SK-N-SH (cell line): ENCODE results near the gene ART1. TPM values are rescaled to one million over a fixed set of nuclear protein-coding genes. Genes with fewer than 3 reads are reported as not detected.

Source experiments
- CTCF ChIA-PET: fragments of 300-600, 350-600 bp; formaldehyde crosslinking; extraction: SDS; loops from one replicate; lab custom pipeline; 2021; lab: Yijun Ruan, JAX
- POLR2A ChIA-PET: fragments of 350-600 bp; sonication (Branson Sonifier 250); formaldehyde crosslinking; extraction: SDS; loops from one replicate; lab custom pipeline; 2020; ENCODE audit warnings: antibody characterized with exemption, inconsistent platforms; lab: Yijun Ruan, JAX
- DNase-seq: peaks from one replicate; pipeline ENCODE4 v3.0.0; 2012
- H2AFZ ChIP-seq: fragments of 200-600 bp; sonication (generic); 2 replicates; pipeline ENCODE4 v1.8.1; 2016; ENCODE audit warnings: antibody characterized with exemption, mild to moderate bottlenecking, low read depth
- H3F3A ChIP-seq: fragments of 200-600 bp; sonication (generic); replicated peaks from 2 replicates; pipeline ENCODE3; 2016; ENCODE audit warnings: antibody characterized with exemption, mild to moderate bottlenecking; ENCODE audit not compliant: insufficient read depth
- H3K27ac ChIP-seq, 2 experiments: fragments of 200-500 bp in 1 of 2; fragments of 200-600 bp in 1 of 2; sonication (Bioruptor generic) in 1 of 2; sonication (generic), shearing (Covaris generic) in 1 of 2; 2 replicates each; pipeline versions ENCODE4 v1.5.1 to v1.6.1; 2014 to 2016; ENCODE audit warnings: low read depth in 2 of 2, inconsistent platforms in 1 of 2, low read length in 1 of 2, mild to moderate bottlenecking in 1 of 2, mixed read lengths in 1 of 2
- H3K27me3 ChIP-seq: fragments of 200-600 bp; sonication (generic), shearing (Covaris generic); 2 replicates; pipeline ENCODE4 v1.6.1; 2016; ENCODE audit warnings: mixed run types; ENCODE audit not compliant: insufficient read depth
- H3K36me3 ChIP-seq, 2 experiments: fragments of 200-500 bp in 1 of 2; fragments of 200-600 bp in 1 of 2; sonication (Bioruptor generic) in 1 of 2; sonication (generic) in 1 of 2; replicated peaks in 1 of 2; 2 replicates each; pipeline versions ENCODE3 to v1.5.1; 2014 to 2016; ENCODE audit warnings: low read length in 1 of 2, mild to moderate bottlenecking in 1 of 2; ENCODE audit not compliant: insufficient read depth in 2 of 2, control insufficient read depth in 1 of 2
- H3K4me1 ChIP-seq, 2 experiments: fragments of 200-500 bp in 1 of 2; fragments of 200-600 bp in 1 of 2; sonication (Bioruptor generic) in 1 of 2; sonication (generic), shearing (Covaris generic) in 1 of 2; 2 replicates each; pipeline versions ENCODE4 v1.5.1 to v1.6.1; 2014 to 2016; ENCODE audit warnings: low read depth in 1 of 2, low read length in 1 of 2, mixed run types in 1 of 2; ENCODE audit not compliant: insufficient read depth in 2 of 2, control insufficient read depth in 1 of 2
- H3K4me2 ChIP-seq: fragments of 200-600 bp; sonication (generic), shearing (Covaris generic); 2 replicates; pipeline ENCODE4 v1.6.1; 2017; ENCODE audit warnings: mixed run types
- H3K4me3 ChIP-seq, 2 experiments: fragments of 200-500 bp in 1 of 2; fragments of 200-600 bp in 1 of 2; sonication (Bioruptor generic) in 1 of 2; sonication (generic), shearing (Covaris generic) in 1 of 2; 2 replicates each; pipeline versions ENCODE4 v1.5.1 to v1.8.1; 2014 to 2016; ENCODE audit warnings: low read depth in 2 of 2, inconsistent platforms in 1 of 2, low read length in 1 of 2, mild to moderate bottlenecking in 1 of 2, mixed read lengths in 1 of 2, moderate library complexity in 1 of 2
- H3K79me2 ChIP-seq: fragments of 200-600 bp; sonication (generic); 2 replicates; pipeline ENCODE4 v1.8.1; 2017; ENCODE audit warnings: mild to moderate bottlenecking; ENCODE audit not compliant: insufficient read depth
- H3K9ac ChIP-seq: fragments of 200-600 bp; sonication (generic); 2 replicates; pipeline ENCODE4 v1.6.1; 2017; ENCODE audit warnings: mixed run types
- H3K9me2 ChIP-seq: fragments of 200-600 bp; sonication (generic); 2 replicates; pipeline ENCODE4 v1.6.1; 2017; ENCODE audit warnings: mixed run types
- H3K9me3 ChIP-seq: fragments of 200-600 bp; sonication (generic); 2 replicates; pipeline ENCODE4 v1.6.1; 2017; ENCODE audit warnings: mixed run types, mild to moderate bottlenecking, moderate library complexity
- H4K20me1 ChIP-seq: fragments of 200-600 bp; sonication (generic); 2 replicates; pipeline ENCODE4 v1.6.1; 2017; ENCODE audit warnings: mild to moderate bottlenecking, mixed run types; ENCODE audit not compliant: insufficient read depth
- EP300 ChIP-seq, 2 experiments: IDR thresholded peaks; 2 replicates each; pipeline versions ENCODE4 v1.4.0 to v1.6.1; 2012; ENCODE audit warnings: borderline replicate concordance in 1 of 2, low read depth in 1 of 2, low read length in 1 of 2
- FOSL2 ChIP-seq: IDR thresholded peaks from 2 replicates; pipeline ENCODE4 v1.4.0; 2012; ENCODE audit warnings: low read depth, mild to moderate bottlenecking, moderate library complexity, borderline replicate concordance
- GABPA ChIP-seq: IDR thresholded peaks from 2 replicates; pipeline ENCODE4 v1.4.0; 2012; ENCODE audit warnings: low read depth, mild to moderate bottlenecking
- GATA2 ChIP-seq: sonication (generic); formaldehyde crosslinking; IDR thresholded peaks from 2 replicates; pipeline ENCODE4 v1.5.0; 2020; ENCODE audit warnings: mild to moderate bottlenecking, missing genetic modification reagents
- MXI1 ChIP-seq: IDR thresholded peaks from 2 replicates; pipeline ENCODE4 v1.6.1; 2012; ENCODE audit warnings: mild to moderate bottlenecking, low read depth, low read length, improper control_type of control experiment
- NRF1 ChIP-seq: IDR thresholded peaks from 2 replicates; pipeline ENCODE4 v1.6.1; 2012; ENCODE audit warnings: low read depth, mild to moderate bottlenecking, low read length
- TAF1 ChIP-seq: IDR thresholded peaks from 2 replicates; pipeline ENCODE4 v1.6.1; 2012; ENCODE audit warnings: low read depth, mild to moderate bottlenecking, low read length, moderate library complexity, borderline replicate concordance
- TEAD4 ChIP-seq: IDR thresholded peaks from 2 replicates; pipeline ENCODE4 v1.4.0; 2012; ENCODE audit warnings: mild to moderate bottlenecking, borderline replicate concordance; ENCODE audit not compliant: insufficient read depth
- YY1 ChIP-seq: IDR thresholded peaks from 2 replicates; pipeline ENCODE4 v1.4.0; 2012; ENCODE audit warnings: low read depth, mild to moderate bottlenecking
- ZBTB33 ChIP-seq: IDR thresholded peaks from 2 replicates; pipeline ENCODE4 v1.4.0; 2012; ENCODE audit warnings: low read depth, borderline replicate concordance
- WGBS: methylation state at CpG from one replicate; pipeline ENCODE4 v1.1.6; 2017; ENCODE audit warnings: low lambda C conversion rate; 5-methylcytosine and 5-hydroxymethylcytosine counted together
- polyA plus RNA-seq, 3 experiments: library from polyadenylated mRNA; depleted of rRNA; stranded (reverse); fragments of >200 nt; gene quantifications; 2 replicates each; pipeline ENCODE4 v1.2.3, GENCODE V29; 2012
- TF ChIP-seq, protein P1 (sequence below): fragments of 150-350 bp; IDR thresholded peaks from 2 replicates; pipeline ENCODE4 v1.6.1; 2016; ENCODE audit warnings: mild to moderate bottlenecking, low read depth, low read length

ART1 gene
- polyA plus RNA-seq, 1 of the 3 experiments (the other 2 are of a cell fraction): not detected

DNA sequence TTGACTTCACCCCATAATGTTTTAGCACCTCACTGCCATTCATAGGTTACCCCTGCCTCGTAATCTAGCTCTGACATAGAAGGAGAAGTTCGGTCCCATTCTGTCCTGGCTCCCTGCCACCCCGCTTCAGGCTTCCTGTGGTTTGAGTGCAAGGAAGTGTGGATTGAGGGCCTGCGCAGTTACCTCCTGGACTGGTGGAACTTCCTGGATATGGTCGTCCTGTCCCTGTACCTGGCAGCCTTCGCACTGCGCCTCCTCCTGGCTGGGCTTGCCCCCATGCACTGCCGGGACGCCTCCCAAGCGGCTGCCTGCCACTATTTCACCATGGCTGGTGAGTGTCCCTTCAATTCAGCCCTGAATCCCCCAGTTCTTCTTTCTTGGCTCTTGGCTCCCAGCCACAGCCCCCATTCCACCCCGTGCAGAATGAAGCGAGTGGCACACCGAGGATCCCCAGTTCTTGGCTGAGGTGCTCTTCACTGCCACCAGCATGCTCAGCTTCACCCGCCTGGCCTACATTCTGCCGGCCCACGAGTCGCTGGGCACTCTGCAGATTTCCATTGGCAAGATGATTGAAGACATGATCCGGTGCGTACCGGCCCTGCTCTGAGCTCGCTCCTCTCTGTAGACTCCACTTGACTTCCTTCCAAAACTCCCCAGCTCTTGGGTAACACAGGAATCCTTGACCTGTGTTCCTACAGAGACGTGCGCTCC lies 18.5 kb upstream of the ART1 start:
- Histone ChIP-seq H3F3A (no peaks in the 10 kb centered on the region), H3K27ac (peak overlapping the region in 1 of 2 experiments; percentile 38; a peak in 1 of 4 replicates), H3K9ac (no peak overlapping the region), H3K4me2 (no peak overlapping the region), H3K79me2 (no peaks in the 10 kb centered on the region), H3K36me3 (no peaks in the 10 kb centered on the region), H3K4me1 (no peaks in the 10 kb centered on the region), H2AFZ (no peak overlapping the region), H4K20me1 (no peaks in the 10 kb centered on the region), H3K4me3 (no peak overlapping the region), H3K27me3 (no peaks in the 10 kb centered on the region; the same call in 1 of the 2 replicates), H3K9me3 (no peaks in the 10 kb centered on the region), H3K9me2 (no peaks in the 10 kb centered on the region)
- TF ChIP-seq EP300 (IDR thresholded peaks at IDR 0.05; ENCODE audit: borderline replicate concordance in 1 of 2, low read depth in 1 of 2, low read length in 1 of 2) (no peak), ZBTB33 (no peak), GABPA (no peak), GATA2 (CRISPR knock-in tag) (no peak), YY1 (no peak), FOSL2 (no peak), NRF1 (no peak), TEAD4 (no peak), TAF1 (no peak)
- TF ChIP-seq, protein P1, sequence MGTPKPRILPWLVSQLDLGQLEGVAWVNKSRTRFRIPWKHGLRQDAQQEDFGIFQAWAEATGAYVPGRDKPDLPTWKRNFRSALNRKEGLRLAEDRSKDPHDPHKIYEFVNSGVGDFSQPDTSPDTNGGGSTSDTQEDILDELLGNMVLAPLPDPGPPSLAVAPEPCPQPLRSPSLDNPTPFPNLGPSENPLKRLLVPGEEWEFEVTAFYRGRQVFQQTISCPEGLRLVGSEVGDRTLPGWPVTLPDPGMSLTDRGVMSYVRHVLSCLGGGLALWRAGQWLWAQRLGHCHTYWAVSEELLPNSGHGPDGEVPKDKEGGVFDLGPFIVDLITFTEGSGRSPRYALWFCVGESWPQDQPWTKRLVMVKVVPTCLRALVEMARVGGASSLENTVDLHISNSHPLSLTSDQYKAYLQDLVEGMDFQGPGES: no peak
- ChIA-PET POLR2A (no interaction called here), CTCF (no interaction called here)
- 87% methylated on average over 21 of the region's 23 CpGs for WGBS
- DNase-seq: no peak

DNA sequence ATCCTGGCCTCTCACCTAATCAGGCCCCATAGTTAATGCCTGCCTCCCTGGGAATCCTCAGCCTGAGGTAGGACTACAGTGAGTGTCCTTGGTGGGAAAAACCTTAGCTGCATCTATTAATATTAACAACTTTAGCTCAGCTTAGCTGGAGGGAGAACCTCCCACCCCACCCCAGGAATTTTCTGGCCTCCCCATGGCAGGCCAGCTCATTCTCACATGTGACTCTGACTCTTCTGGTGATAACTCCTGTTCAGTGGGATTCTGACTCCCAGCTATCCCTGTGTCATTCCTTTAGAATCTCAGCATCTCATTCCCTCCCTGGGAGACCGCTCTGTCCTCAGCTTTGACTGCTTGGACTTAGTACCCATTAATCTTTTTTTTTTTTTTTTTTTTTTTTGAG lies 17.6 kb upstream of the ART1 start:
- no peak for DNase-seq
- ChIA-PET CTCF (no interaction called here), POLR2A (no interaction called here)
- Histone ChIP-seq H3K79me2 (no peaks in the 10 kb centered on the region), H3K4me2 (no peak overlapping the region), H3K9me2 (no peaks in the 10 kb centered on the region), H3K36me3 (no peaks in the 10 kb centered on the region), H3K27me3 (no peaks in the 10 kb centered on the region), H4K20me1 (no peaks in the 10 kb centered on the region), H3F3A (no peaks in the 10 kb centered on the region), H3K4me3 (no peak overlapping the region), H3K9me3 (no peaks in the 10 kb centered on the region), H3K27ac (peak overlapping the region in 1 of 2 experiments; percentile 38; a peak in 1 of 4 replicates), H3K9ac (no peak overlapping the region), H3K4me1 (no peaks in the 10 kb centered on the region), H2AFZ (no peak overlapping the region)
- WGBS: 100% methylated on average over 1 of the region's 1 CpG
- no peak for TF ChIP-seq MXI1
- TF ChIP-seq FOSL2: 0 out of 2 replicates have a peak, but pooled peaks have one; percentile 5
